ENCODE results near the gene DNAH10. TPM values are rescaled to one million over a fixed set of nuclear protein-coding genes. Genes with fewer than 3 reads are reported as not detected.

The DNAH10 gene
- total RNA-seq, 1 donor from 2014 or later, result 22.6 TPM

- no peak for DNase-seq
Measured at GRCh38 chr12:123790905-123791467, 28.9 kb downstream of the DNAH10 start.

- DNase-seq, result no peak
Measured at GRCh38 chr12:123794027-123794426, 31.9 kb downstream of the DNAH10 start.

- no peak for DNase-seq
Measured at GRCh38 chr12:123798518-123798917, 36.4 kb downstream of the DNAH10 start.

GRCh38 chr12:123799227-123799626 is 37.1 kb downstream of the DNAH10 start:
- DNase-seq, result no peak

- no peak for DNase-seq
Measured at GRCh38 chr12:123801573-123802178, 39.6 kb downstream of the DNAH10 start.

GRCh38 chr12:123805173-123805572 is 43.1 kb downstream of the DNAH10 start:
- DNase-seq, result no peak

- DNase-seq, result no peak
Measured at GRCh38 chr12:123807002-123807401, 44.9 kb downstream of the DNAH10 start.

- no peak for DNase-seq
Measured at GRCh38 chr12:123807670-123808069, 45.6 kb downstream of the DNAH10 start.

- no peak for DNase-seq
Measured at GRCh38 chr12:123808167-123808566, 46.1 kb downstream of the DNAH10 start.

GRCh38 chr12:123813349-123813748 is 51.2 kb downstream of the DNAH10 start:
- DNase-seq, result peak; percentile 2

- peak; percentile 20 for DNase-seq
Measured at GRCh38 chr12:123815968-123816367, 53.9 kb downstream of the DNAH10 start.

- no peak for DNase-seq
Measured at GRCh38 chr12:123816896-123817537, 54.9 kb downstream of the DNAH10 start.

GRCh38 chr12:123822804-123823203 is 60.7 kb downstream of the DNAH10 start:
- no peak for DNase-seq

- DNase-seq, result no peak
Measured at GRCh38 chr12:123828120-123828519, 66.0 kb downstream of the DNAH10 start.

- DNase-seq, result no peak
Measured at GRCh38 chr12:123828854-123829547, 66.9 kb downstream of the DNAH10 start.

- no peak for DNase-seq
Measured at GRCh38 chr12:123829561-123829960, 67.5 kb downstream of the DNAH10 start.

GRCh38 chr12:123830675-123831074 is 68.6 kb downstream of the DNAH10 start:
- no peak for DNase-seq

GRCh38 chr12:123832052-123832451 is 70.0 kb downstream of the DNAH10 start:
- DNase-seq, result no peak

- no peak for DNase-seq
Measured at GRCh38 chr12:123833830-123834229, 71.7 kb downstream of the DNAH10 start.

GRCh38 chr12:123834845-123835244 is 72.7 kb downstream of the DNAH10 start:
- no peak for DNase-seq

- no peak for DNase-seq
Measured at GRCh38 chr12:123836292-123836691, 74.2 kb downstream of the DNAH10 start.

GRCh38 chr12:123839826-123840225 is 77.7 kb downstream of the DNAH10 start:
- DNase-seq, result no peak

- DNase-seq, result no peak
Measured at GRCh38 chr12:123840765-123841425, 78.8 kb downstream of the DNAH10 start.
